ENCODE measurements around the gene RNF31.

DNA sequence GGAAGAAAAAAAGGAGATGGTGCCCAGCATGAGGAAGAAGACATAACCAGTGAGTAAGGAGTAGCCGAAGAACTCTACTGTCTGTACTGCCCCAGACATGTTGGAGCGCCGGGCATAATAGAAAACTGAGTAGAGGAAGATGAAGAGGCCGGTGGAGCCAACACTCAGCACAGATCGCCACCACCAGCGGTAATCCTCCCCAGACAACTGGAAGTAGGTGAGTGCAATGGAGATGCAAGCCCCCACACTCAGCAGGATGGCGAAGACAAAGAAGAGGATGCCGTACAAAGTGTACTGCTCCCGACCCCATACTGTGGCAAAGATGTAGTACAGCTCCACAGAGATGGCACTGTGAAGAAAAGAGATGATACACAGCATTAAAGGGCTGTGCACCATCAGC is 42.2 kb downstream of the RNF31 start:
- TF ChIP-seq, protein P1, sequence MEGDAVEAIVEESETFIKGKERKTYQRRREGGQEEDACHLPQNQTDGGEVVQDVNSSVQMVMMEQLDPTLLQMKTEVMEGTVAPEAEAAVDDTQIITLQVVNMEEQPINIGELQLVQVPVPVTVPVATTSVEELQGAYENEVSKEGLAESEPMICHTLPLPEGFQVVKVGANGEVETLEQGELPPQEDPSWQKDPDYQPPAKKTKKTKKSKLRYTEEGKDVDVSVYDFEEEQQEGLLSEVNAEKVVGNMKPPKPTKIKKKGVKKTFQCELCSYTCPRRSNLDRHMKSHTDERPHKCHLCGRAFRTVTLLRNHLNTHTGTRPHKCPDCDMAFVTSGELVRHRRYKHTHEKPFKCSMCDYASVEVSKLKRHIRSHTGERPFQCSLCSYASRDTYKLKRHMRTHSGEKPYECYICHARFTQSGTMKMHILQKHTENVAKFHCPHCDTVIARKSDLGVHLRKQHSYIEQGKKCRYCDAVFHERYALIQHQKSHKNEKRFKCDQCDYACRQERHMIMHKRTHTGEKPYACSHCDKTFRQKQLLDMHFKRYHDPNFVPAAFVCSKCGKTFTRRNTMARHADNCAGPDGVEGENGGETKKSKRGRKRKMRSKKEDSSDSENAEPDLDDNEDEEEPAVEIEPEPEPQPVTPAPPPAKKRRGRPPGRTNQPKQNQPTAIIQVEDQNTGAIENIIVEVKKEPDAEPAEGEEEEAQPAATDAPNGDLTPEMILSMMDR (conservative IDR thresholded peaks at IDR 0.05; ENCODE audit: low read length), result no peak
- no peak for TF ChIP-seq EZH2phosphoT487 (IDR thresholded peaks at IDR 0.05; ENCODE audit: borderline replicate concordance)

Measured in Loucy (cell line).